ELR (cell line): ENCODE results near the gene PNPLA7.

Source experiments
- DNase-seq: peaks from one replicate; pipeline ENCODE4 v3.0.0-alpha.2; 2015; ENCODE audit warnings: low read depth

Gene PNPLA7

DNA sequence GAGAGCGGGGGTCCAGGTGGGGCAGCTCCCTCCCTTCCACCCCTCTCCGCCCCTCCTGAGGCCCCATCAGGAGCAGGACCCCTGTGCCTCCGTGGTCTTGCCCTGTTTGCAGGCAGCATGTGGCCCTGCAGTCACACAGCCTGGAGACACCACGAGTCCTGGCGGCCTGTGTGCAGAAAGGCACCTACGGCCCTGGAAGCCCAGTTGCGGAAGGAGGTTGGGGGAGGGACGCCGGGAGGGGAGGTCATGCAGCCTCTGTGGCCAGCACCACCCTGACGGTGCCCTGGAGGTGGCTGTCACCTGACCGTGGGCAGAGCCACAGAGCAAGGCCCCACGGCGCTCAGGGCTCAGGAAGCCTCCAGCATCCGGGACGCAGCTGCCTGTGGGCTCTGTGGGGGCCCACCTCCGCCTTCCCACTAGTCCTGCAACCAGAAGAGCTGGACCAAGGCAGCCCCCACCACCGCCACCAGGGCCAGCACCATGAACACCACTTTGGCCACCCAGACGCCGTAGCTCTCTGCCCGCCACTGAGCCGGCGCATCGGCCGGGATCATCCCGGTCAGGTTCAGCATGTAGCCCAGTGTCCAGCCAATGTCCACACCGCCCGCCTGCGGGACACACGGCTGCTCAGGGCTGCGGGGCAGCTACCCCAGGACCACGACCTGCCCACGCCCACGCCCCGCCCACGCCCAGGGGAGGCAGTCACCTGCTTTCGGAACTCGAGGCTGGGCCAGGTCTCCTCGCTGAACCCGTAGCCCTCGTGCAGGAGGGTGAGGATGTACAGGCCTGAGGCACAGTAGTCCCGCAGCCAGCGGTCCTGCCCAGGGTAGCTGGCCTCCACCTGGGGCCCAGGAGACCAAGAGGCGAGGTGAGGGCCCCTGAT is 115.5 kb downstream of the PNPLA7 start:
- DNase-seq, result no peak

DNA sequence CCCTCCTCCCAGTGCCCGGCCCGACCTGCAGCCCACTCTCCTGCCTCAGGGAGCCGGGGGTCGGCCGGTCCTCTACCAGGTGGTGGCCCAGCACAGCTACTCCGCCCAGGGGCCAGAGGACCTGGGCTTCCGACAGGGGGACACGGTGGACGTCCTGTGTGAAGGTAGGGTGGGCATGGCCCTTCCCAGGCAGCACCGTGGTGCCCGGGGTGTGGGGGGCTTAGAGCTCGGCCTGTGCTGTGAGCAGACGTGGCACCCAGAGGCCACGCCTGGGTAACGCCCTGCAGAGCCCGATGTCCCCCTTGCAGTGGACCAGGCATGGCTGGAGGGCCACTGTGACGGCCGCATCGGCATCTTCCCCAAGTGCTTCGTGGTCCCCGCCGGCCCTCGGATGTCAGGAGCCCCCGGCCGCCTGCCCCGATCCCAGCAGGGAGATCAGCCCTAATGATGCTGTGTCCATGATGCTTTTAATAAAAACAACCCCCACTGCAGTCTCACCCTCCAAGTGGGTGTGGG is 116.2 kb downstream of the PNPLA7 start:
- DNase-seq, result no peak

DNA sequence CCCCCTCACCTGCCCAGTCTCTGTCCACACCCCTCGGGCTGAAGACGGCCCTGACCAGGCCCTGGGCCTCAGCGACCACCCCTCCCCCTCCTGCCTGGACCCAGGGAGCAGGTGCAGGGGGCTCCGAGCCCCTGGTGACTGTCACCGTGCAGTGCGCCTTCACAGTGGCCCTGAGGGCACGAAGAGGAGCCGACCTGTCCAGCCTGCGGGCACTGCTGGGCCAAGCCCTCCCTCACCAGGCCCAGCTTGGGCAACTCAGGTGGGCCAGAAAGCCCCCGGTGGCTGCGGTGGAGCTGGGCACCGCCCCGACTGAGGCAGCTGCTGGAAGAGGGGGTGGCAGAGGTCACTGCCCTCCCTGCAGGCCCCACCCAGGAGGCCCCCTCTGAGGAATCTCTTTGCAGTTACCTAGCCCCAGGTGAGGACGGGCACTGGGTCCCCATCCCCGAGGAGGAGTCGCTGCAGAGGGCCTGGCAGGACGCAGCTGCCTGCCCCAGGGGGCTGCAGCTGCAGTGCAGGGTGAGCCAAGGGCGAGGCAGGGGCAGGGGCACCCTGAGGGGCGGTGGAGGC is 116.8 kb downstream of the PNPLA7 start:
- no peak for DNase-seq

DNA sequence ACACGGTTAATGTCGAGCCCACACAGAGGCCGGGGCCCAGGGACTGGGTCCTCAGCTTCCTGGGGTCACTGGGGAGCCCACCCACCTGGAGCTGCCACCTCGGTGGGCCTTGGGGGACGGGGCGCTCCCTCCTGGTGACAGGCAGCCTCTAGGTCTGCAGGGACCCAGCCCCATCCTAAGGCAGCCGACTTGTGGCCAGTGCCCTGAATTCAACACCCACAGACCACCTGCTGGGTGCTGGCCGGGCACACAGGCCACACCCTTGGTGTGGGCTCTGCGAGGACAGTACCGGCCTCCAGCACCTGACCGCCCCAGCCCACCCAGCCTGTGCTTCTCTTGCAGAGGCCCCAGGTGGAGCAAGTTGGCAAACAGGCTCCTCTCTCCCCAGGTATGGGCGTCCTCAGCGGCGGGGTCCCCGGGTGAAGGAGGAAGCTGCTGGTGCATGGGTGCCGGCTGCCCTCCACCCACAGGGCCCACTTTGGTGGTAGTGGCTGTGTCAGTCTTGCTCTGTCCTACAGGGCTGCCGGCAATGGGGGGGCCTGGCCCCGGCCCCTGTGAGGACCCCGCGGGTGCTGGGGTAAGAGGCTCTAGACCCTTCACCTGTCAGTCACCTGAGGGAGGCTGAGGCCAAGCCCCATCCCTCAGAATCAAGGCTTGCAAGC is 117.4 kb downstream of the PNPLA7 start:
- no peak for DNase-seq

DNA sequence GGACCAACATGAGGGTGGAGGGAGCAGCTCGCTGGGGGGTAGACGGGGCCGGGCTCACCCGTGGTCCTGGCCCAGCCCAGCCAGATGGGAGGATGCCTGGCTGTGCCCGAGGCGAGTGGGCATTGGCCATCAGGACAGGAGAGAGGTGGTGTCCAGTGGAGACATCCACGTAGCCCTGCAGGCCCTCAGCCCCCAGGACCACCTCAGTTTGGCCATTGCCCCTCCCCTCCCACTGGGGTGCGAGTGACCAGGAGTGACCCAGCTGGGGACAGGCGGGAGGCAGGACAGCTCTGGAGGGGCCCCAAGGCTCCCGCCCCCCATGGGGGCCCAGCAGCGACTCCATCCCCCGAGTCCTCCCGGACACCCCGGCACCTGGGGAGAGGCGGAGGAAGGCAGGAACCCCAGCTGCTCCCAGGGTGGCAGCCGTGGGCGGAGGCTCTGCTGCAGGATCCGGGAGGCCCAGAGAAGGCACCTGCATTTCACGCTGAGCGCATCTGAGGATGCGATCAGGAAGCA is 118.7 kb downstream of the PNPLA7 start:
- DNase-seq, result no peak

DNA sequence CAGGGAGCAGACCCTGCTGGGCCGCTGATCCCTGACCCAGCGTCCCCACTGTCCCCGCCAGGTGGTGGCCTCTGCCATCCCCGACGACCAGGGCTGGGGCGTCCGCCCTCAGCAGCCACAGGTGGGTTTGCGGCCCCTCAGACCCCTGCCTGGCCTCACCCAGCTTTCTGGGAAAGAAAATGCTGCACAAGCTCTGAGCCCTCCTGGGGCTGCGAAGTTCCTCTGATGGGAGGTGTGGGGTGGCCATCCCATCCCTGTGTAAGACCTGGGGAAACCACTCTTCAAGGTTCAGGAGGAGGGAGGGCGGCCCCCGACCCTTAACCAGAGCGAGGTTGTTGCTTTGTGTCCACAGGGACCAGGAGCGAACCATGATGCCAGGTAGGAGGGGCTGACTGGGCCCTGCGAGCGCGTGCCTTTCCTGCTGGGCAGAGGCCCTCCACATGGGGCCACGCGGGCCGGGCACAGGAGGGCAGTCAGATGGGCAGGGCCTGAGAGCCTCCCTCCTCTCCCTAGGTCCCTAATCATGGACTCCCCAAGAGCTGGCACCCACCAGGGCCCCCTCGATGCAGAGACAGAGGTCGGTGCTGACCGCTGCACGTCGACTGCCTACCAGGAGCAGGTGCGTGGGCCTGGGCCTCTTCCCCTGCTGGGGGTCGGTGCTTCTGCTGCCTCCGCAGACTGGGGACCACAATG is 119.3 kb downstream of the PNPLA7 start:
- no peak for DNase-seq

DNA sequence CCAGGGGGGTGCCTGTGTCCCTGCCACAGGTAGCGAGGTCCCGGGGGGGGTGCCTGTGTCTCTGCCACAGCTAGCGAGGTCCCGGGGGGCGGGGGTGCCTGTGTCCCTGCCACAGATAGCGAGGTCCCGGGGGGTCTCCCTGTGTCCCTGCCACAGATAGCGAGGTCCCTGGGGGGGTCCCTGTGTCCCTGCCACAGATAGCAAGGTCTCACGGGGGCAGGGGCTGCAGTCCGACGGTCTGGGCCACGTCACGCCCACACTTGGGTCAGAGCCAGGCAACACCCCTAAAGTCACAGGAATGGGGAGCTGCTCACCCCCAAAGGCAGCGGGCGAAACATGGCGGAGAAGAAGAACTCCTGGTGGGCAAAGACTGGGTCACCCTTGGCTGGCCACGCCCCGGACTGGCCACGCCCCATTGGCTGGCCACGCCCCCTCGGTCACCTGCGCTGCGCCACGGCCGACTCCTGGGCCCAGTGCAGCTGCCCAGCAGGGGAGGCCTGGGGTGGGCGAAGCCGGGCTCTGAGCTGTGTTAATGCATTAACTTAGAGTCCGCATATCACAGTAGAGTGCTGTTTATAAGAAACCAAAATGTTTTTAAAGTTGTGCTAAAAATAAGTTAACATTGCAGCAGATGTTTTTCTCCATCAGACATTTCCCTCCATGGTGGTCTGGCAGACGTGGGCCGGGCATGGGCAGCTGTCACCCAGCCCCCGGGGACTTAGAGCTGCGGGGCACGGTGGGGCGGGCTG is 120.1 kb downstream of the PNPLA7 start:
- DNase-seq, result no peak

DNA sequence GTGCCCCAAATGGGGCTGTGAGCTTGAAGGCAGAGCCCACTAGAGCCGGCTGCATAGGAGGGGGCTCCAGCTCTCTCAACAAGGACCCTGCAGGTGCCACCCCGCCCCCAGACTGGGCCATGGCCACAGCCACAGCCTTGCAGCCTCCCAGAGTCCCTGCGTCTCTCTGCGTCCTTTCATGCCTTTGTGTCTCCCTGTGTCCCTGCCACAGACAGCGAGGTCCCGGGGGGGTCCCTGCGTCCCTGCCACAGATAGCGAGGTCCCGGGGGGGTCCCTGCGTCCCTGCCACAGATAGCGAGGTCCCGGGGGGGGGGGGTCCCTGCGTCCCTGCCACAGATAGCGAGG is 120.7 kb downstream of the PNPLA7 start:
- DNase-seq, result no peak

DNA sequence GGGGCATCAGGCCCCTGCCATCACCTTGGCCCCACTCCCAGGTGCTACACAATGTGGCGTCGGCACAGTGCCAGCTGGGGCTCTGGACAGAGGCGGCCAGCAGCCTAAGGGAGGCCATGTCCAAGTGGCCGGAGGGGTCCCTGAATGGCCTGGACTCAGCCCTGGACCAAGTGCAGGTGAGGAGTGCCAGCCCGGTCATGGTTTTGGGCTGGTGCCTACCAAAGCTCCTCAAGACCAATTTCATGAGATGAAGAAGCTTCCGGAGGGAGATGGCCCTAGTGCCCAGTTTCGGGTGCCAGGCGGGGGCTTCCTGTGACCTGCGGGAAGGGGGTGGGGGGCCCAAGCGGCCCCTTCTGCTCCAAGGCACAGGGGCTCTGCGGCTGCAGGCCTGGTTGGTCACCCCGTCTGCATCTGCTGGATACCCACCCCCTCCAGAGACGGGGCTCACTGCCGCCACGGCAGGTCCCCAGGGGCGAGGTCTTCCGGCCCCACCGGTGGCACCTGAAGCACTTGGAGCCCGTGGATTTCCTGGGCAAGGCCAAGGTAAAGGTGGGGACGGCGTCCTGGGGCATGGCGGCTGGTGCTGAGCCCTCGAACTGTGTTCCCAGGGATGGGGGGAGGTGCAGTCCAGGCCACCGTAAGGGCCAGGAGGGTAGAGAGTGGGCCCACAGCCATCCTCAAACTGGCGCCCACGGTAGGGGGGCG is 121.2 kb downstream of the PNPLA7 start:
- DNase-seq, result no peak

DNA sequence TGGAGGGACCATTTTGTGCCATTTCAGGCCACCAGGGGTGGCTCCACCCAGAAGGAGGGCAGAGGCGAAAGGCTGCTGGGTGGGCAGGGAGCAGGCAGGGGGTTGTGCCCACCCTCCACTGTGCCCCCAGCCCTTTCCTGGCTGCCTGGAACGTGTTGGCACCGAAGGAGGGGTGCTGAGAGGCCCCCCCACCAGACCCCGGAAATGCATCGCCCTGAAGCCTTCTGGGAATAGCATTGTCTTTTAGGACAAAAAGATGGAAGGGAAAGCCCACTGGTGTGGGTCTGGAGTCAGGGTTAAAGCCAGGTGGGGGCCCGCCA is 121.9 kb downstream of the PNPLA7 start:
- no peak for DNase-seq

DNA sequence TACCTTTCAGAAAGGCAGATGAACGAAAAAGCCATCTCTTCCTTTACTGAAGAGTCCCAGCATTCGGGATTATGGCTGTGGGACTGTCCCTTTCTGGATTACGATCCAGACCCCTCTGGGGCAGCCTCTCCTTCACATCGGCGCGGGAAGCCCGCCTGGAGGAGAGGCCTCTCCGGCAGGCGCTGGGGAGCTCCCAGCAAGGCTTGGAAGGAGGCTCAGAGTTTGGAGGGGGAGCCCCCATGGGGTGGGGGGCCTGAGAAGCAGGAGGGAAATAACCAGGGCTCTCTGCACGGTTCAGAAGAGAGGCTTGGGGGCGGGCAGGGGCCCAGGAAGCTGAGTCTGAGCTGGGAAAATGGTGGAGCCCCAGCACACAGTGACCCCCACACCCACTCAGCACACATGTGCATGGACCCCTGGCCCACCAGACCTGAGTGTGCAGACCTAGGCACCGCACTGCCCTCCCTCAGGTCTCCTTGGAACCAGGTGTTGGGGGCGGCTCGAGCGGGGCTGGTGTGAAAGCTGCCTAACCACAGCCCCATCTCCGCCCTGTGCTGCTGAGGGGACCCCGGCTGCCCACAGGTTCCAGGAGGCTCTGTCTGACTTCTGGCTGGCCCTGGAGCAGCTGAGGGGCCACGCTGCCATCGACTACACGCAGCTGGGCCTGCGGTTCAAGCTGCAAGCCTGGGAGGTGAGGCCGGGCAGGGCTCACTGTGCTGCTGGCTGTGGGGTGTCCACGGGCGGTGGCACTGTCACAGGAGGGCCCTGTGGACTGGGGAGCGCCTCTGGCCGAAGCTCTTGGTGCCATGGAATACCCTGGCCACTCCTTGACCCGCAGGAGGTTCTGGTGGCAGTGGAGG is 122.5 kb downstream of the PNPLA7 start:
- no peak for DNase-seq

DNA sequence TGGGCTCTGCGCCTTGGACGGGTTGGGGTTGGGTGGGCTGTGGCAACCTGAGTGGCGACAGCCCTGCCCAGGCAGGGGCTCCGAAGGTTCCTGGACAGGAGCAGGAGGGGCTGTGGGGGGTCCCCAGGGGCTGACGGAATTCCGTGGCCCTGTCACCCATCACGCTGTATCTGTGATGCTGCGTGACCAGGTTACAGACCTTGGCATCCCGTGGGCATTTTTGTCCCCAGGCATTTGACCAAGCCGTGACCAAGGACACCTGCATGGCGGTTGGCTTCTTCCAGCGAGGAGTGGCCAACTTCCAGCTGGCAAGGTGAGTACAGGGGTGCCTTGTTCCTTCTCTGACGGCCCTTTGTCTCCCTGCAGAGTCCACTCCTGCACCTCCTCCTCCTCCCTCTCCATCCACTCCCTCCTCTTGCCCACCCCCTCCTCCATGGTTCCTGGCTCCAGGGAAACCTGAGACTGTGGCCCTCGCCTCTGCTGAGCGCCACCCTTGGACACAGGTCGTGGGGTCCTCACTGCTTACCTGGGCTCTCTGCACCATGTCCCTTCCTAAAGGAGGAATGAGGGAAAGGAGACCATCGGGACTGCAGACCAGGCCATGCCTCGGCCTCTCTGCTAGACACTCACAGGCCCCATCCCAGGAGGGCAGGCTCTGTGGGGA is 124.1 kb downstream of the PNPLA7 start:
- DNase-seq, result no peak

DNA sequence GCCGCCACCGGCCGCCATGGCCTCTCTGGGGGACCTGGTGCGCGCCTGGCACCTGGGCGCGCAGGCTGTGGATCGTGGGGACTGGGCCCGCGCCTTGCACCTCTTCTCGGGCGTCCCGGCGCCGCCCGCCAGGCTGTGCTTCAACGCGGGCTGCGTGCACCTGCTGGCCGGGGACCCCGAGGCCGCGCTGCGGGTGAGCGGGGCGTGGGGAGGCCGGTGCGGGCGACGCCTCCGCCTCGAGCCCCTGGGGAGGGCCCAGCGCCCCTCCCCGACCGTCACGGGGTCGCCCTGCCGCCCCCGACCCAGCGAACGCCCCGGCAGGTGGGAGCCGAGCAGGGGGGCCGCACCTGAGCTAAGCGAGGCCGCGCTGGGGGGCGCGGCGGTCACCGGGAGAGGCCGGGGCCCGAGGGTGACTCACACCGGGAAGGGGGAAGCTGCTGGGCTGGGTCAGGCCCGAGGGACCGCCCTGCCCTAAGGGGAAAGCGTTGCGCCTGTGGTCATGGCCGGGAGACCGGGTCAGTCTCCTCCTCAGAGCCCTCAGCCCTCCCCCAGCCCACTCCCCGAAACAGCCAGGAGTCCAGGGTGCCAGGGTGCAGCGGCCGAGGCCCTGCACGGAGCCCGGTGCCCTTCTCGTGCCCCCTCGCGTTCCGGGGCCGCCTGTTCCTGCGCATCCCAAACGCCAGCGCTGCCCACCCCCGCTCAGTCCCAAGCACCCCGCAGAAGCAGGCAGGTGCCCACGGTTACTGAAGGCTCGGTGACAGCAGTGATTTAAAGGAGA is 126.5 kb downstream of the PNPLA7 start:
- DNase-seq, result peak; percentile 80

DNA sequence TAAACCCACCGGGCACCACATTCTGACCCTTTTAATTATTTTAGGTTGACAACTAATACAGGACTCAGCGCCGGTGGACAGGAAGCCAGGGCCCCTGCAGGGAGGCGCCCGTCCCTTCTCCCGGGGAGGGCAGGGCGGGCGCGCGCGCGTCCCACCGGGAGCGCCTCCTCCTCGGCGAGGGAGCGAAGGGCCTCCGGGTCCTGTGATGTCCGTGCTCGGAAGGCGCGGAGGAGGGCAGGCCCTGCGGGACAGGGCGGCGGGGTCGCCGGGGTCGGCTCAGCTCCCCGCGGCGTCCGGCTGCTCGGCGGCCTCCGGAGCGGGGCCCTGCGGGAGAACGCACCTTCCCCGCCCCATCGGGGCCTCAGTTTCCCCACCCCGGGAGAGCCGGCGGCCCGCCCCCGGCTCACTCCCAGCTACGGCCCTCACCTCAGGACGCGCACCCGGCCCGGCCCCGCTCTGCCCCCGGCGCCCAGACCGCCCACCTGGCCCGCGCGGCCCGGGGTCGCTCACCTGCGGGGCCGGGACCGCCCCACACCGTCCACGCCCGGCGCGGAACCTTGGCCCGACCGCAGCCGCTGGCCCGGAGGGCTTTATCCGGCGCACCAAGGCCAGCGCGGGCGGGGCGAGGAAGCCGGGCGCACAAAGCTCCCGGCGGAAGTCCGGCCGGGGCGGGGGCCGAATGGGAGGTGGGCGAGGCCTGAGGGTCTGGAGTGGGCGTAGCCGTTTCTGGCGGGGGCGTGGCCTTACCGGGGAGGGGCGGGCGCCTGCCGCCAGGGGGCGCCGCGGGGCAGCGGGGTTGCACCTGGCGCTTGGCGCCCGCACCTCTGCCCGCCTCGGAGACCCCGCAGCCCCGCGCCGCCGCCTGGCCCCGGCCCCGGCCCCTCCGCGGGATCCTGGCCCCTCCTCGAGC is 127.3 kb downstream of the PNPLA7 start, which contains the start of the genes EXD3 and NOXA1:
TSS of gene EXD3 (minus strand) at position 559 of the 910 bp plus-strand sequence. CDS start 27,805 bp downstream, outside the sequence.
TSS of gene NOXA1 (plus strand) at position 790 of the 910 bp plus-strand sequence. CDS start 137 bp downstream, outside the sequence.
- DNase-seq, result peak; percentile 95

DNA sequence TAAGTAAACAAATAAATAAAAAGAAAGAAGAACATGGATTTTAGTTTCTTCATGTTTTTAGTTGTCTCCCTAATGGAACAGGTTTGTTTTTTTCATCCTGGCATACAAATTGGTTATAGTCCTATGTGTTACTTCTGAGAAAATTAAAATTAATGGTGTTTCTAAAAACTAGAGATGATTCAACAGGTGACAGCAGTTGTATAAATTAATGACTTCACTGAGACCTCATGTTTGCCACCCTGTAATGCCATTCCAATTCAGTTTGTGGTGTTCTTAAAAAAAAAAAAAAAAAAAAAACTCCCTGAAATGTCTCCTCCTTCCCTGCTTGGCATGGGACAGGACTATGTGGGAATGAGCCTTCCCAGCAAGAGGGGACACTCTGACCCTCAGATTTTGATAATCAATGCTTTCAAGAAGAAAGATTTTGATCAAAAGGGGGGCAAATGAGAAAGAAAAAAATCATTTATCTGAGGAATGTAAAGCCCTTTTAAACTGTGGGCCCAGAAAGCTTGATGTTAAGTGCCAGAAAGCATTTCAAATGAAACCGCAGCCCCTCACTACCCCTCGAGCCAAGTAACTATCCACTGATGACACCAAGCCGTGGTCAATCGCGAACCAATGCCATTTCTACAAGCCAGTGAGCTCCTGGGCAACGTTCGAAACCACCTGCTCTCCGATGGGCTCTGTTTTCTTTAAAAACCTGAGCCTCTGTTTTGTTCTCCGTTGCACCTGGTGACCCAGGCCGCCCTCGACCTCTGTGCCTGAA is 128.2 kb downstream of the PNPLA7 start:
- DNase-seq, result peak; percentile 20
